ENCODE measurements around the gene TBC1D10A.

- TF ChIP-seq REST (IDR thresholded peaks at IDR 0.05; ENCODE audit: unreplicated experiment) (no peak), CTCF (conservative IDR thresholded peaks at IDR 0.05; ENCODE audit: low read depth in 2 of 2) (no peak), EZH2phosphoT487 (IDR thresholded peaks at IDR 0.05; ENCODE audit: unreplicated experiment) (no peak), EZH2 (IDR thresholded peaks at IDR 0.05; ENCODE audit: low read depth, unreplicated experiment) (no peak)
These were observed 11.8 kb downstream of the TBC1D10A start for GRCh38 chr22:30314915-30315314.
